Activated naive CD4-positive, alpha-beta T cell treated with anti-CD3 and anti-CD28 coated beads for 36 hours (primary cell): ENCODE results near the gene MDM4. TPM values are rescaled to one million over a fixed set of nuclear protein-coding genes. Genes with fewer than 3 reads are reported as not detected.

Experiments
- CTCF ChIA-PET: fragments of 350-600 bp; sonication (Branson Sonifier 250); formaldehyde crosslinking; loops from one replicate; lab custom pipeline; 2021; ENCODE audit warnings: antibody characterized with exemption; lab: Charles Lee
- DNase-seq: peaks from one replicate; pipeline ENCODE4 v3.0.0-alpha.2; 2020
- H3K27ac Mint-ChIP-seq: one replicate; pipeline ENCODE4 v1.8.0; 2021; ENCODE audit warnings: mild to moderate bottlenecking, mixed read lengths
- H3K27me3 Mint-ChIP-seq: one replicate; pipeline ENCODE4 v1.8.0; 2021; ENCODE audit warnings: low read depth, mixed read lengths
- H3K36me3 Mint-ChIP-seq: one replicate; pipeline ENCODE4 v1.8.0; 2021; ENCODE audit warnings: low read depth, mixed read lengths
- H3K4me1 Mint-ChIP-seq: one replicate; pipeline ENCODE4 v1.8.0; 2021; ENCODE audit warnings: low read depth, mixed read lengths
- H3K4me3 Mint-ChIP-seq: one replicate; pipeline ENCODE4 v1.8.0; 2021; ENCODE audit warnings: mild to moderate bottlenecking, moderate library complexity, mixed read lengths
- H3K9me3 Mint-ChIP-seq: one replicate; pipeline ENCODE4 v1.8.0; 2021; ENCODE audit warnings: mixed read lengths
- intact Hi-C: fragments of 100-400 bp; cut with micrococcal nuclease; formaldehyde crosslinking; loops from one replicate; pipeline ENCODE4 v1.15.1; 2023
- total RNA-seq, 2 experiments: library from RNA; stranded (reverse); gene quantifications; one replicate each; pipeline ENCODE4 v1.2.3, GENCODE V29; 2021

MDM4 gene
- total RNA-seq, 2 experiments from 2014 or later, result 109 TPM

GRCh38 chr1:204493984-204494280 lies 22.3 kb upstream of the MDM4 start:
- intact Hi-C loops, result loop anchor here (1.0 to 2.0 kb wide), 6 partner anchors 12 to 83 kb away; partner anchors contain the start of genes MDM4 and PPP1R15B
- Mint-ChIP-seq H3K27ac (peak overlapping the region; percentile 71), H3K4me1 (peaks cover 56% of the 10 kb centered on the region), H3K9me3 (no peaks in the 10 kb centered on the region), H3K4me3 (peak overlapping the region; percentile 90), H3K27me3 (no peaks in the 10 kb centered on the region), H3K36me3 (peaks cover 10% of the 10 kb centered on the region)
- peak; percentile 70 for DNase-seq
- CTCF ChIA-PET, result interaction anchor here (0.6 to 19.2 kb wide), 11 partner anchors 9 to 332 kb away, joined by 3 to 859 read pairs (median 8); no protein-coding TSS in a partner anchor

GRCh38 chr1:204494281-204495077 lies 21.7 kb upstream of the MDM4 start, which contains the start of gene PIK3C2B:
Gene PIK3C2B, minus strand, starts transcription at chr1:204494805. Its CDS starts 25,003 bp downstream, at chr1:204469802.
- Mint-ChIP-seq H3K9me3 (no peaks in the 10 kb centered on the region), H3K27me3 (no peaks in the 10 kb centered on the region), H3K27ac (peak within 1 kb of the TSS; percentile 94), H3K4me3 (peak within 1 kb of the TSS; percentile 90), H3K36me3 (peaks cover 8% of the 10 kb centered on the region), H3K4me1 (peaks cover 58% of the 10 kb centered on the region)
- intact Hi-C loops, result loop anchor here (1.0 to 2.0 kb wide), 8 partner anchors 9 to 83 kb away; partner anchors contain the start of genes MDM4 and PPP1R15B
- DNase-seq, result peak; percentile 85
- CTCF ChIA-PET, result interaction anchor here (1.1 to 19.2 kb wide), 9 partner anchors 8 to 312 kb away, joined by 3 to 859 read pairs (median 8); no protein-coding TSS in a partner anchor

GRCh38 chr1:204495078-204495753 lies 21.0 kb upstream of the MDM4 start:
- peaks cover 52% of the 10 kb centered on the region for H3K4me1 Mint-ChIP-seq
- H3K9me3 Mint-ChIP-seq, result no peaks in the 10 kb centered on the region
- DNase-seq, result no peak
- CTCF ChIA-PET, result interaction anchor here (1.1 to 19.2 kb wide), 7 partner anchors 8 to 312 kb away, joined by 3 to 859 read pairs (median 8); no protein-coding TSS in a partner anchor
- peaks cover 8% of the 10 kb centered on the region for H3K36me3 Mint-ChIP-seq
- H3K27ac Mint-ChIP-seq, result peak overlapping the region; percentile 94
- peak overlapping the region; percentile 90 for H3K4me3 Mint-ChIP-seq
- intact Hi-C loops, result loop anchor here (1.0 to 2.0 kb wide), 4 partner anchors 8 to 64 kb away; partner anchors contain the start of gene MDM4
- H3K27me3 Mint-ChIP-seq, result no peaks in the 10 kb centered on the region

- Mint-ChIP-seq H3K27ac (peak overlapping the region; percentile 77), H3K9me3 (no peaks in the 10 kb centered on the region), H3K4me1 (peaks cover 47% of the 10 kb centered on the region), H3K36me3 (peaks cover 8% of the 10 kb centered on the region), H3K4me3 (peak overlapping the region; percentile 90), H3K27me3 (no peaks in the 10 kb centered on the region)
- CTCF ChIA-PET, result interaction anchor here (0.9 to 19.2 kb wide), 4 partner anchors 7 to 55 kb away, joined by 6 to 859 read pairs (median 18); no protein-coding TSS in a partner anchor
- intact Hi-C loops, result loop anchor here (1.0 to 2.0 kb wide), 4 partner anchors 8 to 65 kb away; partner anchors contain the start of gene MDM4
- no peak for DNase-seq
Observed at GRCh38 chr1:204495777-204496176, 20.4 kb upstream of the MDM4 start.

- CTCF ChIA-PET, result interaction anchor here (0.7 to 19.2 kb wide), 3 partner anchors 20 to 292 kb away, joined by 3 to 859 read pairs (median 5); no protein-coding TSS in a partner anchor
- H3K9me3 Mint-ChIP-seq, result no peaks in the 10 kb centered on the region
- H3K27me3 Mint-ChIP-seq, result no peaks in the 10 kb centered on the region
- H3K27ac Mint-ChIP-seq, result no peak overlapping the region
- no peak for DNase-seq
- peaks cover 28% of the 10 kb centered on the region for H3K4me1 Mint-ChIP-seq
- intact Hi-C loops, result no loop called here
- no peaks in the 10 kb centered on the region for H3K36me3 Mint-ChIP-seq
- no peak overlapping the region for H3K4me3 Mint-ChIP-seq
Observed at GRCh38 chr1:204498981-204499380, 17.2 kb upstream of the MDM4 start.

- H3K36me3 Mint-ChIP-seq, result no peaks in the 10 kb centered on the region
Observed at GRCh38 chr1:204499511-204500468, 16.4 kb upstream of the MDM4 start.

GRCh38 chr1:204502241-204502640 lies 14.0 kb upstream of the MDM4 start:
- H3K27me3 Mint-ChIP-seq, result peaks cover 4% of the 10 kb centered on the region
- peaks cover 19% of the 10 kb centered on the region for H3K4me1 Mint-ChIP-seq
- no peak overlapping the region for H3K27ac Mint-ChIP-seq
- no peaks in the 10 kb centered on the region for H3K9me3 Mint-ChIP-seq
- peaks cover 6% of the 10 kb centered on the region for H3K36me3 Mint-ChIP-seq
- intact Hi-C loops, result loop anchor here (2.0 to 10.0 kb wide), 4 partner anchors 139 to 637 kb away; partner anchors contain the start of gene SNRPE
- H3K4me3 Mint-ChIP-seq, result no peak overlapping the region
- DNase-seq, result no peak
- CTCF ChIA-PET, result interaction anchor here (0.6 to 19.2 kb wide), 14 partner anchors 8 to 601 kb away, joined by 3 to 859 read pairs (median 4); partner anchors contain the start of gene PIK3C2B

More at GRCh38 chr1:204499511-204500468, 16.4 kb upstream of the MDM4 start:
- intact Hi-C loops, result loop anchor here (10.0 kb wide), 1 partner anchor 635 kb away; the partner anchor contains the start of gene SNRPE
- no peak overlapping the region for H3K4me3 Mint-ChIP-seq
- DNase-seq, result no peak
- H3K27ac Mint-ChIP-seq, result no peak overlapping the region
- CTCF ChIA-PET, result interaction anchor here (0.6 to 19.2 kb wide), 6 partner anchors 12 to 307 kb away, joined by 3 to 859 read pairs (median 5); no protein-coding TSS in a partner anchor
- peaks cover 28% of the 10 kb centered on the region for H3K4me1 Mint-ChIP-seq
- H3K27me3 Mint-ChIP-seq, result no peaks in the 10 kb centered on the region
- no peaks in the 10 kb centered on the region for H3K9me3 Mint-ChIP-seq

- peaks cover 7% of the 10 kb centered on the region for H3K36me3 Mint-ChIP-seq
- intact Hi-C loops, result loop anchor here (1.0 to 10.0 kb wide), 8 partner anchors 8 to 639 kb away; partner anchors contain the start of gene SNRPE
- H3K27me3 Mint-ChIP-seq, result peaks cover 4% of the 10 kb centered on the region
- CTCF ChIA-PET, result interaction anchor here (0.6 to 19.2 kb wide), 31 partner anchors 10 to 341 kb away, joined by 3 to 859 read pairs (median 4); partner anchors contain the start of genes MDM4 and PIK3C2B
- DNase-seq, result no peak
- H3K4me3 Mint-ChIP-seq, result no peak overlapping the region
- H3K27ac Mint-ChIP-seq, result no peak overlapping the region
- H3K4me1 Mint-ChIP-seq, result peaks cover 25% of the 10 kb centered on the region
- no peaks in the 10 kb centered on the region for H3K9me3 Mint-ChIP-seq
Observed at GRCh38 chr1:204503122-204503912, 12.9 kb upstream of the MDM4 start.

- no peak for DNase-seq
- H3K9me3 Mint-ChIP-seq, result no peaks in the 10 kb centered on the region
- H3K27ac Mint-ChIP-seq, result no peak overlapping the region
- H3K27me3 Mint-ChIP-seq, result peaks cover 4% of the 10 kb centered on the region
- H3K4me1 Mint-ChIP-seq, result peaks cover 22% of the 10 kb centered on the region
- H3K4me3 Mint-ChIP-seq, result no peak overlapping the region
- peaks cover 7% of the 10 kb centered on the region for H3K36me3 Mint-ChIP-seq
- intact Hi-C loops, result loop anchor here (1.0 to 10.0 kb wide), 8 partner anchors 9 to 639 kb away; partner anchors contain the start of gene SNRPE
- CTCF ChIA-PET, result interaction anchor here (0.8 to 19.2 kb wide), 16 partner anchors 10 to 109 kb away, joined by 3 to 859 read pairs (median 6); partner anchors contain the start of genes MDM4 and PIK3C2B
Observed at GRCh38 chr1:204503913-204504519, 12.2 kb upstream of the MDM4 start.
